SU-DHL-6 (cell line): Measurements from ENCODE around the gene FANCG.

Experiments
- CTCF ChIP-seq: fragments of 200-600 bp; sonication (generic); IDR thresholded peaks from one replicate; pipeline ENCODE4 v1.5.1; 2017; ENCODE audit warnings: antibody characterized with exemption, mild to moderate bottlenecking, low read length, moderate library complexity; ENCODE audit not compliant: insufficient read depth, poor library complexity, severe bottlenecking
- EZH2phosphoT487 ChIP-seq: fragments of 200-600 bp; sonication (generic), shearing (Covaris generic); conservative IDR thresholded peaks from 2 replicates; pipeline ENCODE4 v1.6.1; 2018; ENCODE audit warnings: mild to moderate bottlenecking, antibody characterized with exemption, low read length, moderate library complexity, mixed read lengths

GRCh38 chr9:35107297-35108290, 27.9 kb upstream of the FANCG start:
- TF ChIP-seq CTCF (no peak), EZH2phosphoT487 (no peak)
